ENCODE measurements around the gene CTCFL.

DNA sequence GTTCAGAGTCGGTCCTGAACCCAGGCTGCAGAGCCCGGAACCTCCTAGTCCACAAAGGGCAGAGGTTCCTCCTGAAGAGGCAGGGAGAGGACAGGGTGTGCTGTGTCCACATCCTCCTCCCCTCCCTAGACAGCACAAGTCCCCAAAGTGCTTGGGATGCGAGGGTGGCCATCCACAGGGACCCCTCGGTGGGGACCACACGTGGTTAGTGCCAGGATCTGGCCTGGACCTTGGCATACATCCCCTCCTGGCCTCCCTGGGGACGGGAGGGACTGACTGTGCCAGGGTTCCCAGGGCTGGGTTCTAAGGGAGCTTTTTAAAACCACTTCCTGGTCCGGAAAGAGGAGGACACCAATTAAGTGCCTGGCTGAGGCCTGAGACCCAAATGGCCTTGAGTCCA is 63.2 kb downstream of the CTCFL start:
- TF ChIP-seq, protein P1, sequence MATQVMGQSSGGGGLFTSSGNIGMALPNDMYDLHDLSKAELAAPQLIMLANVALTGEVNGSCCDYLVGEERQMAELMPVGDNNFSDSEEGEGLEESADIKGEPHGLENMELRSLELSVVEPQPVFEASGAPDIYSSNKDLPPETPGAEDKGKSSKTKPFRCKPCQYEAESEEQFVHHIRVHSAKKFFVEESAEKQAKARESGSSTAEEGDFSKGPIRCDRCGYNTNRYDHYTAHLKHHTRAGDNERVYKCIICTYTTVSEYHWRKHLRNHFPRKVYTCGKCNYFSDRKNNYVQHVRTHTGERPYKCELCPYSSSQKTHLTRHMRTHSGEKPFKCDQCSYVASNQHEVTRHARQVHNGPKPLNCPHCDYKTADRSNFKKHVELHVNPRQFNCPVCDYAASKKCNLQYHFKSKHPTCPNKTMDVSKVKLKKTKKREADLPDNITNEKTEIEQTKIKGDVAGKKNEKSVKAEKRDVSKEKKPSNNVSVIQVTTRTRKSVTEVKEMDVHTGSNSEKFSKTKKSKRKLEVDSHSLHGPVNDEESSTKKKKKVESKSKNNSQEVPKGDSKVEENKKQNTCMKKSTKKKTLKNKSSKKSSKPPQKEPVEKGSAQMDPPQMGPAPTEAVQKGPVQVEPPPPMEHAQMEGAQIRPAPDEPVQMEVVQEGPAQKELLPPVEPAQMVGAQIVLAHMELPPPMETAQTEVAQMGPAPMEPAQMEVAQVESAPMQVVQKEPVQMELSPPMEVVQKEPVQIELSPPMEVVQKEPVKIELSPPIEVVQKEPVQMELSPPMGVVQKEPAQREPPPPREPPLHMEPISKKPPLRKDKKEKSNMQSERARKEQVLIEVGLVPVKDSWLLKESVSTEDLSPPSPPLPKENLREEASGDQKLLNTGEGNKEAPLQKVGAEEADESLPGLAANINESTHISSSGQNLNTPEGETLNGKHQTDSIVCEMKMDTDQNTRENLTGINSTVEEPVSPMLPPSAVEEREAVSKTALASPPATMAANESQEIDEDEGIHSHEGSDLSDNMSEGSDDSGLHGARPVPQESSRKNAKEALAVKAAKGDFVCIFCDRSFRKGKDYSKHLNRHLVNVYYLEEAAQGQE (IDR thresholded peaks at IDR 0.05; ENCODE audit: borderline replicate concordance) = no peak
- TF ChIP-seq, protein P2, sequence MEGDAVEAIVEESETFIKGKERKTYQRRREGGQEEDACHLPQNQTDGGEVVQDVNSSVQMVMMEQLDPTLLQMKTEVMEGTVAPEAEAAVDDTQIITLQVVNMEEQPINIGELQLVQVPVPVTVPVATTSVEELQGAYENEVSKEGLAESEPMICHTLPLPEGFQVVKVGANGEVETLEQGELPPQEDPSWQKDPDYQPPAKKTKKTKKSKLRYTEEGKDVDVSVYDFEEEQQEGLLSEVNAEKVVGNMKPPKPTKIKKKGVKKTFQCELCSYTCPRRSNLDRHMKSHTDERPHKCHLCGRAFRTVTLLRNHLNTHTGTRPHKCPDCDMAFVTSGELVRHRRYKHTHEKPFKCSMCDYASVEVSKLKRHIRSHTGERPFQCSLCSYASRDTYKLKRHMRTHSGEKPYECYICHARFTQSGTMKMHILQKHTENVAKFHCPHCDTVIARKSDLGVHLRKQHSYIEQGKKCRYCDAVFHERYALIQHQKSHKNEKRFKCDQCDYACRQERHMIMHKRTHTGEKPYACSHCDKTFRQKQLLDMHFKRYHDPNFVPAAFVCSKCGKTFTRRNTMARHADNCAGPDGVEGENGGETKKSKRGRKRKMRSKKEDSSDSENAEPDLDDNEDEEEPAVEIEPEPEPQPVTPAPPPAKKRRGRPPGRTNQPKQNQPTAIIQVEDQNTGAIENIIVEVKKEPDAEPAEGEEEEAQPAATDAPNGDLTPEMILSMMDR (IDR thresholded peaks at IDR 0.05; ENCODE audit: poor library complexity, severe bottlenecking) = no peak
- no peak for TF ChIP-seq SMC3 (conservative IDR thresholded peaks at IDR 0.05; ENCODE audit: poor library complexity)
- no peak for TF ChIP-seq RAD21 (conservative IDR thresholded peaks at IDR 0.05)
- TF ChIP-seq POLR2AphosphoS5 (IDR thresholded peaks at IDR 0.05) = no peak
- no peak for TF ChIP-seq EZH2 (IDR thresholded peaks at IDR 0.05; ENCODE audit: borderline replicate concordance, insufficient read depth, low read length, poor library complexity, severe bottlenecking)
- no peak for TF ChIP-seq TAF1 (IDR thresholded peaks at IDR 0.05; ENCODE audit: low read depth)
- no peak for TF ChIP-seq MXI1 (conservative IDR thresholded peaks at IDR 0.05; ENCODE audit: poor library complexity, severe bottlenecking)

All from neural cell (in vitro differentiated cells).